Breast epithelium (tissue), 4 donors: ENCODE results near the gene GRIP1. TPM values are rescaled to one million over a fixed set of nuclear protein-coding genes. Genes with fewer than 3 reads are reported as not detected.

Experiments used
- DNase-seq, 2 donors: peaks; one replicate each; pipeline ENCODE4 v3.0.0-alpha.2; 2019; ENCODE audit warnings: low spot score in 2 of 2
- H3K27ac ChIP-seq, 2 donors: fragments of 200-600 bp; sonication (generic) in 1 of 2; one replicate each; pipeline ENCODE4 v1.5.1; 2016 to 2019; ENCODE audit warnings: mild to moderate bottlenecking in 1 of 2
- H3K27me3 ChIP-seq, 2 donors: fragments of 200-600 bp; sonication (generic) in 1 of 2; one replicate each; pipeline versions ENCODE4 v1.5.1 to v1.6.0; 2017 to 2019; ENCODE audit warnings: control low read depth in 1 of 2, mild to moderate bottlenecking in 1 of 2
- H3K36me3 ChIP-seq: fragments of 200-600 bp; one replicate; pipeline ENCODE4 v1.5.1; 2019
- H3K4me1 ChIP-seq, 2 donors: fragments of 200-600 bp; sonication (generic); one replicate each; pipeline ENCODE4 v1.5.1; 2016 to 2019; ENCODE audit warnings: control low read depth in 1 of 2
- H3K4me3 ChIP-seq, 3 donors: fragments of 200-600 bp; sonication (generic); 1 replicate in 2 of 3; 2 replicates in 1 of 3; pipeline ENCODE4 v1.5.1; 2016 to 2019; ENCODE audit warnings: mild to moderate bottlenecking in 3 of 3, moderate library complexity in 2 of 3
- H3K9me3 ChIP-seq, 2 donors: fragments of 200-600 bp; sonication (generic) in 1 of 2; one replicate each; pipeline ENCODE4 v1.5.1; 2016 to 2019; ENCODE audit warnings: control low read depth in 1 of 2
- POLR2A ChIP-seq: fragments of 450-650 bp; IDR thresholded peaks from one replicate; pipeline ENCODE4 v1.6.1; 2016; ENCODE audit warnings: antibody characterized with exemption, mild to moderate bottlenecking, moderate library complexity
- POLR2AphosphoS5 ChIP-seq, 3 donors: sonication (generic); formaldehyde crosslinking; IDR thresholded peaks; one replicate each; pipeline ENCODE4 v1.6.1; 2017; ENCODE audit warnings: antibody characterized with exemption in 3 of 3
- intact Hi-C: fragments of 100-400 bp; cut with DNase I; formaldehyde crosslinking; loops from one replicate; pipeline ENCODE4 v1.15.1; 2023; ENCODE audit warnings: low total_unique reads
- total RNA-seq, 3 donors: library from RNA; depleted of rRNA; stranded (reverse); fragments of >200 nt; gene quantifications; one replicate each; pipeline ENCODE4 v1.1.0, GENCODE V29; 2016
- TF ChIP-seq, protein P1 (sequence below), 3 donors: fragments of 450-650 bp; IDR thresholded peaks; one replicate each; pipeline ENCODE4 v1.5.1; 2016 to 2017; ENCODE audit warnings: antibody characterized with exemption in 3 of 3, mild to moderate bottlenecking in 3 of 3, moderate library complexity in 3 of 3

Gene GRIP1
- total RNA-seq, 3 donors from 2014 or later, result 0.48 to 6.3 (median 2.9) TPM

DNA sequence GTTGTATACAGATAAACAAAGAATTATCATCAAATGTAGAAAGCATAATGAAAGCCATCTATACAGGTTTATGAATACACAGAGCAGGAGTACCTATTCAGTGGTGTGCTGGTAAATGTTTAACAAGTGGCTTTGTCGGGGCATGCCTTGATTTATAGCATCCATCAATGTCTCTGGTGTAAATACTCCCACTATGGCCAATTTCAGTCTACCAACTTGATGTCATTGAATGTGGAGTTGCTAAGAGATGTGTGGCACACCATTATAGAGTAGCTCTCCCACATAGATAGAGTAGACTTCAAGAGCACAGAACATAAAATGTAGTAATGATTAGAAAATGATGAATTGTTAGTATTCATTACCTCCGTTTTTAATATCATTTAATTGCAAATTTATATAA, 9.3 kb downstream of the GRIP1 start:
- no peak for TF ChIP-seq POLR2AphosphoS5 (IDR thresholded peaks at IDR 0.05)
- no peak for TF ChIP-seq POLR2A
- TF ChIP-seq, protein P1, sequence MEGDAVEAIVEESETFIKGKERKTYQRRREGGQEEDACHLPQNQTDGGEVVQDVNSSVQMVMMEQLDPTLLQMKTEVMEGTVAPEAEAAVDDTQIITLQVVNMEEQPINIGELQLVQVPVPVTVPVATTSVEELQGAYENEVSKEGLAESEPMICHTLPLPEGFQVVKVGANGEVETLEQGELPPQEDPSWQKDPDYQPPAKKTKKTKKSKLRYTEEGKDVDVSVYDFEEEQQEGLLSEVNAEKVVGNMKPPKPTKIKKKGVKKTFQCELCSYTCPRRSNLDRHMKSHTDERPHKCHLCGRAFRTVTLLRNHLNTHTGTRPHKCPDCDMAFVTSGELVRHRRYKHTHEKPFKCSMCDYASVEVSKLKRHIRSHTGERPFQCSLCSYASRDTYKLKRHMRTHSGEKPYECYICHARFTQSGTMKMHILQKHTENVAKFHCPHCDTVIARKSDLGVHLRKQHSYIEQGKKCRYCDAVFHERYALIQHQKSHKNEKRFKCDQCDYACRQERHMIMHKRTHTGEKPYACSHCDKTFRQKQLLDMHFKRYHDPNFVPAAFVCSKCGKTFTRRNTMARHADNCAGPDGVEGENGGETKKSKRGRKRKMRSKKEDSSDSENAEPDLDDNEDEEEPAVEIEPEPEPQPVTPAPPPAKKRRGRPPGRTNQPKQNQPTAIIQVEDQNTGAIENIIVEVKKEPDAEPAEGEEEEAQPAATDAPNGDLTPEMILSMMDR (IDR thresholded peaks at IDR 0.05), result no peak
- H3K9me3 ChIP-seq, result no peaks in the 10 kb centered on the region
- H3K36me3 ChIP-seq, result no peaks in the 10 kb centered on the region
- H3K27me3 ChIP-seq, result no peaks in the 10 kb centered on the region
- intact Hi-C loops, result no loop called here
- DNase-seq, result no peak
- H3K27ac ChIP-seq, result no peak overlapping the region
- no peaks in the 10 kb centered on the region for H3K4me1 ChIP-seq
- H3K4me3 ChIP-seq, result no peak overlapping the region

DNA sequence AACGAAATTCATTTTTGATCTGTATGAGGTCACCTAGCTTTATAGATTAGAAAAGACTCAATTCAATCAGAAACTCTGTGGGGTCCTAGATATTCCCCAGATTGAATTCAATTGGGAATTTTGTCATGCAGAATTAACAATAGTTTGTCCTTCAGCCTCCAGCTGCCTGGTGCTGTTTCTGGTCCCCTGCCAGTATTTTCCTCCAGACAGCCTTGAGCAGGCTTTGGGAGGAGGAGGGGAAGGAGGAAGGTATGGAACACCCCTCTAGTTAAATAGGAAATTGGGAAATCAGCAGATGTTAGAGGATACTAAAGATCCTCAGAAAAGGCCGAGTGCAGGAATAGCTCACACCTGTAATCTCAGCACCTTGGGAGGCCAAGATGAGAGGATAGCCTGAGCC, 10.6 kb downstream of the GRIP1 start:
- TF ChIP-seq, protein P1 (IDR thresholded peaks at IDR 0.05), result no peak
- TF ChIP-seq POLR2AphosphoS5 (IDR thresholded peaks at IDR 0.05) (no peak), POLR2A (no peak)
- H3K4me1 ChIP-seq, result no peaks in the 10 kb centered on the region
- DNase-seq, result no peak
- no peak overlapping the region for H3K4me3 ChIP-seq
- intact Hi-C loops, result no loop called here
- H3K27me3 ChIP-seq, result no peaks in the 10 kb centered on the region
- no peaks in the 10 kb centered on the region for H3K36me3 ChIP-seq
- no peak overlapping the region for H3K27ac ChIP-seq
- H3K9me3 ChIP-seq, result no peaks in the 10 kb centered on the region

DNA sequence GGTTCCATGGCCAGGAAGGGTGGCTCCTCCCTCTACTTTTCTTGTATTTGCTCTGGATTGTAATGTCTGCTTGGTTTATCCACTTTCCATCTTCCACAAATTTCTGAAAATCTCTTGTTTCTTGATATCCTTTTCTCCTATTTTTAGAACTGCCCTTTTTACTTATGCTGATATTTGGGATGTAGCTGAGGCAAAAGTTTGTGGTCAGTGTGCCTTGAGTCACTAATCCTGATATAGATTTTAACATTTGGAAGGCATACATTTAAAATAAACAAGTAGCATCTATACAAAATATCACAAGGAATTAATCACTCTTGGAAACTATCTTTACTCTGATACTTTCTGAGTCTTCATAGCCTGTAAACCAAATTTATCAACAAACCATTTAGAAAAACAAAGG, 11.0 kb downstream of the GRIP1 start:
- no peak for DNase-seq
- intact Hi-C loops, result no loop called here
- no peaks in the 10 kb centered on the region for H3K27me3 ChIP-seq

DNA sequence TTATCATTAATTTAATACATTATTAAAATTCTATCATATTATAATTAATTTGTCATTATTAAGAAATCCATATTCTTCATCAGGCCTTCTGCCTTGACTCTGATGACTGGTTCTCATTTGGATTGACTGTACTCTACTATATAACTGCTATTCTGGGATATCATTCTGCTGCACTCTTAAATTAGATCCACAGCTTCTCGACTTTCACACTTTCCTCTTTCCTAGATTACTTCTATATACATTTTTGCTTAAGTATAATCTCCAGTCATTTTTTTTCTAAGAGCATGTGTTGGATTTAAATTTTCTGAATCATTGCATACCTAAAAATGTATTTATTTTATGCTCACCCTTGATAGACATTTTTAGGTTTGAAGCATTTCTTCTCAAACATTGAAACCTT, 12.4 kb downstream of the GRIP1 start:
- Histone ChIP-seq H3K27me3 (no peaks in the 10 kb centered on the region), H3K4me1 (no peaks in the 10 kb centered on the region), H3K36me3 (no peaks in the 10 kb centered on the region), H3K9me3 (no peaks in the 10 kb centered on the region), H3K4me3 (no peak overlapping the region), H3K27ac (no peak overlapping the region)
- intact Hi-C loops, result no loop called here
- TF ChIP-seq POLR2AphosphoS5 (IDR thresholded peaks at IDR 0.05) (no peak), POLR2A (no peak)
- TF ChIP-seq, protein P1 (IDR thresholded peaks at IDR 0.05), result no peak
- DNase-seq, result no peak

More for the DNA sequence above, 11.0 kb downstream of the GRIP1 start:
- H3K27ac ChIP-seq, result no peak overlapping the region
- H3K9me3 ChIP-seq, result no peaks in the 10 kb centered on the region
- H3K4me1 ChIP-seq, result no peaks in the 10 kb centered on the region
- TF ChIP-seq, protein P1 (IDR thresholded peaks at IDR 0.05), result no peak
- TF ChIP-seq POLR2A (no peak), POLR2AphosphoS5 (IDR thresholded peaks at IDR 0.05) (no peak)
- no peaks in the 10 kb centered on the region for H3K36me3 ChIP-seq
- H3K4me3 ChIP-seq, result no peak overlapping the region

DNA sequence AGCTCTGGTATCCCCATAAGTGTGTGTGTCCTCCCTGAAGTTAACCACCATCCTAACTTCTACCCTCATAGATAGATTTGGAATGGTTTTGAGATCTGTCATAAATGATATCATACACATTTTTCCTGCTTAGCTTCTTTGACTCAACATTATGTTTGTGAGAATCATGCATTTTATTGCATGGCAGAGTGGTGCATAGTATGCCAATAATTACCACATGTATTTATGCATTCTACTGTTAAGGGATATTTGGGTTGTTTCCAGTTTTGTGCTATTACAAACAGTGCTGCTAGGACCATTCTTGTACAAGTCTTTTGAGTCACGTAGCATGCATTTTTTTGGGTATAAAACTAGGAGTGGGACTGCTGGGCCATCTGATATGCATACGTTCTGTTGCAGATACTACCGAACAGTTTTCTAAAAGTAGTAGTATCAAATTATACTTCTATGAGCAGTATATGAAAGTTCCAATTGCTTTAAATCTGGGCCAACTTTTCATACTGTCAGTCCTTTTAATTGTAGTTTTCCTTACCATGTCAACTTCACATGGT, 13.4 kb downstream of the GRIP1 start:
- Histone ChIP-seq H3K4me3 (no peak overlapping the region), H3K4me1 (no peaks in the 10 kb centered on the region), H3K27me3 (no peaks in the 10 kb centered on the region), H3K9me3 (no peaks in the 10 kb centered on the region), H3K27ac (no peak overlapping the region), H3K36me3 (no peaks in the 10 kb centered on the region)
- TF ChIP-seq POLR2AphosphoS5 (IDR thresholded peaks at IDR 0.05), result no peak
- intact Hi-C loops, result no loop called here
- no peak for DNase-seq

DNA sequence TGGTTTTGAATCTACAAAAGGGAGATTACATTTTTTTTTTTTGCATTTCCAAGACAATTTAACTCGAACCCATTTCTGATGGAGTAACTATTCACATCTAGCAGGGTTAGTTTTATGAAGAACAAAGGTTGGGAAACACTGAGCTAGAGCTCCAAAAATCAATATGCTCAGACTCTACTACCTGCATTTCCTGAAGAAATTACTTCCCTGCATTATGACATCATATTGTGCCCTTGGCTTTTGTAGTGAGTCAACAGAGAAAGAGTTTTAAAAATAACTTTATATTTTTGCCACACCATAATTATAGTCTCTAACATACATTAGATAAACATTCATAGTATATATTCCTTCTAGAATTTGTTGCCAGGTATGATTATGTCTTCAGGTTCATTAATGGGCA, 14.8 kb downstream of the GRIP1 start:
- H3K4me1 ChIP-seq, result no peaks in the 10 kb centered on the region
- no peak for DNase-seq
- no peak overlapping the region for H3K27ac ChIP-seq
- no peaks in the 10 kb centered on the region for H3K36me3 ChIP-seq
- H3K4me3 ChIP-seq, result no peak overlapping the region
- intact Hi-C loops, result no loop called here
- TF ChIP-seq POLR2A (no peak), POLR2AphosphoS5 (IDR thresholded peaks at IDR 0.05) (no peak)
- TF ChIP-seq, protein P1 (IDR thresholded peaks at IDR 0.05), result no peak
- H3K9me3 ChIP-seq, result no peaks in the 10 kb centered on the region
- H3K27me3 ChIP-seq, result no peaks in the 10 kb centered on the region
